Pulmonary artery endothelial cell (primary cell): ENCODE measurements around the gene RHBDL1. TPM values are rescaled to one million over a fixed set of nuclear protein-coding genes. Genes with fewer than 3 reads are reported as not detected.

Source experiments
- DNase-seq: peaks from one replicate; pipeline ENCODE4 v3.0.0-alpha.2; 2011; ENCODE audit warnings: low read depth, low spot score
- total RNA-seq: library from RNA; depleted of rRNA; stranded (reverse); fragments of >200 nt; gene quantifications from 2 replicates; pipeline ENCODE4 v1.2.3, GENCODE V29; 2014

Gene RHBDL1
- total RNA-seq, 1 donor from 2014 or later, result 0.73 TPM

DNA sequence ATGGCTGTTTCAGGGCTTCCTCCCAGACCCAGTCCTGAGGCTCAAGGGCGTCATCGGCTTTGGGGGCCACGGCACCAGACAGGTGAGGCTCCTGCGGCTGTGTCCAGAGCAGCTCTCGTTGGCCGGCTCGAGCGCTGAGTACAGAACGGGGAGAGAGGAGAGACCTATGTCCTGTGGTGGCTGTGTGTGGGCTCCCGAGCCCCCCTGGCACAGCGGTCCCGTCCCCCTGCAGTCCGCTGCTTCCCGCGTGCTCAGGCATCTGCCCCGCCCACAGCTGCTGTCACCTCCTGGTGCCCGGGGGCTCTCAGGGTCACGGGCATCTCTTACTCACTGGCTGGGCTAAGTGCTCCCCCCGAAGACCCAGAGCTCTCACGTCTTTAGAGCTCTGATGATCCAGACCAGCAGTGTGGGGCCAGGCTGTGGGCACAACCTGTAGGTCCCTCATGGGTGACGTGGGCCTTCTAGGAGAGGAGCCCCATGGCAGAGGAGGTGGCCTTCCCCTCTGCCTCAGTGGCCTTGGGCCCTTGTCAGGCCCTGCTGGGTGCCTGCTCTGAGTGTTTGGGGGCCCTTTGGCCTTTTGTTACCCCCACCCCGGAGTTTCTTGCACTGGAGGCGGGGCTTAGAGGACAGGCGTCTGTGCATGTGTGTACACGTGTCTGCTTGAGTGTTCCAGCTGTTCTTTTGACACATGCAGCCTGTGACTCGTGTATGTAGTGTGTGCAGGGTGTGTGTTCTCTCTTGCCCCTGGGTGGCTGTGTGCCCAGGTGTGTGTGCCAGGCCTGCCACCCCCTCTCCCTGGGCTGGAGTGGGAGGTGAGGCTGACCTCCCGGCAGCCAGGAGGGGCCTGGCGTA, 22.8 kb upstream of the RHBDL1 start:
- no peak for DNase-seq

GRCh38 chr16:654034-654433, 21.4 kb upstream of the RHBDL1 start:
- no peak for DNase-seq

- no peak for DNase-seq
Measured at GRCh38 chr16:657487-657886, 18.0 kb upstream of the RHBDL1 start.

DNA sequence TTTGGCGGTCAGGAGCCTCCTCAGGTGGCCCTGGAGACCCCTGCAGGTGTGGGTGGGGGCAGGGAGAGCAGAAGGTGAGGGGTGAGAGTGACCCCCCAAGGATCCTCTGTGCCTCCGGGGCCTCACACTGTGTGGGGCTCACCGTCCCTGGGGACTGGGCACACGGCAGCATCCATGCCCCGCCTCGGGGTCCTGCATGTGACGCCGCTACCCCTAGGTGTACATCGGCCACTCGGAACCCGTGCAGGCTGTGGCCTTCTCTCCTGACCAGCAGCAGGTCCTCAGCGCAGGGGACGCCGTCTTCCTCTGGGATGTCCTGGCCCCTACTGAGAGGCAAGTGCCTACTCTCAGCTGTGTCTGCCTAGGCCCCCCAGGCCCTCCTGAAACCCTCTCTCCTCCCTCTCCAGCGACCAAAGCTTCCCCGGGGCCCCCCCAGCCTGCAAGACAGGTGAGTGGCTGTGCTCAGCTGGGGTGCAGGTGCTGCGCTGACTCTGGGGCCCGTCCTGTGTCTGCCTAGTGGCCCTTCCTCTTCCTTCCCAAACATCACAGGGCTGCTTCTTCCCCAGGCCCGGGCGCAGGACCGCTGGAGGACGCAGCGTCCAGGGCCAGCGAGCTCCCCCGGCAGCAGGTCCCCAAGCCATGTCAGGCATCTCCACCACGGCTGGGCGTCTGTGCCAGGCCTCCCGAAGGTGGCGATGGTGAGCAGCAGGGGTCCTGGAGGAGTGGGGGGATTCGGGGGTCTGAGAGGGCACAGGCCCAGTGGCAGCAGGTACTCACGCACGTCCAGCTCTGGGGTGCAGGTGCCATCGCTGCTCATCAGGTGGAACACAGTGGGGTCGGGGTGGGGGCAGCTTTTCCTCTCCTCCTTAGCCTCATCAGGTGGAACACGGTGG, 16.5 kb upstream of the RHBDL1 start:
- no peak for DNase-seq

DNA sequence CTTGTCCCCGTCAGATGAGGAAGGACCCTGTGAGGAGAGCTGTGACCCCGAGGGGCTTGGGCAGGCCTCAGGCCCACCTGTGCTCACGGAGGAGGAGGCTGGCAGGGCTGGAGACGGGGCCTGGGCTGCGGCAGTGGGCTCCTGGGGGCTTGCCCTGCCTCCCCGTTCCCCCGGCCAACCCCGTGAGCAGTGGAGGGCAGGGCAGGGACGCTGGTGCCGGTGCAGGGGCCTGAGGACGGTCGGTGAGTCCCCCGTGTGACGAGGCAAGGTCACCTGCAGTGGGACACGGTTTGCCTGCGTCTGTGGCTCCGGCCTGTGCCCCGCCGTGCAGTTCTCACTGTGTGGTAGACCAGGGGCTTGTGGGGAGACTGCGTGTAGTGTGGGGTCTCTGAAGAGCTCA, 15.9 kb upstream of the RHBDL1 start:
- no peak for DNase-seq

DNA sequence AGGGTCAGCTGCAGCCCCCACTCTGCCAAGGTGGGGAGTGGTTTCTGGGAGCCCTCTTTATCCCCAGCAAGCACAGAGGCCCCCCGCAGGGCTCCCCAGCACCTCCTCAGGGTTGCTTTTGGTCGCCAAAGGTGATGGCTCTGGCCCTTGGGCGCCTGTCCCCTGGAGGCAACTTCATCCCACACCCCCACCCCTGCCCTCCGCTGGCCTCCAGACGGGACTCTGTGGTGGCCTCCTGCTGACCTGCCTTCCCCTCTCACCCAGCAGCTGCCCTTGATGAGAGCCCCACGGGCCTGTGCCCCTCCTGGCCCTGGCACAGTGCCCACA, 15.4 kb upstream of the RHBDL1 start:
- DNase-seq, result no peak

GRCh38 chr16:660459-661183, 14.8 kb upstream of the RHBDL1 start:
- DNase-seq, result peak; percentile 70

- DNase-seq, result no peak
Measured at GRCh38 chr16:661184-661821, 14.2 kb upstream of the RHBDL1 start.

- DNase-seq, result no peak
Measured at GRCh38 chr16:662095-662494, 13.4 kb upstream of the RHBDL1 start.

DNA sequence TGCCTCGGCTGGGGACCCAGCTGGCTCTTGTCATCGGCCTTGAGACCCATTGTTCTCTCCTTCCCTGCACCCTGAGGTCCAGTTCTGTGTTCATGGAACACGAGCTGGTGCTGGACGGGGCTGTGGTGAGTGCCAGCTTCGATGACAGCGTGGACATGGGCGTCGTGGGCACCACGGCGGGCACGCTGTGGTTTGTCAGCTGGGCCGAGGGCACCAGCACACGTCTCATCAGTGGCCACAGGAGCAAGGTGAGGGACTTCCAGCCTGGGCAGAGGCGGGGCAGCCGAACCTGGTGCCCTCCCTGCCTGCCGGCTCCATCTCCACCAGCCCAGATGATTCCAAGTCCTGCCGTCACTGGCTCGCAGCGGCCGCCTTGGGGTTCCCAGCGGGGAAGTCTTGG, 12.9 kb upstream of the RHBDL1 start:
- DNase-seq, result no peak

DNA sequence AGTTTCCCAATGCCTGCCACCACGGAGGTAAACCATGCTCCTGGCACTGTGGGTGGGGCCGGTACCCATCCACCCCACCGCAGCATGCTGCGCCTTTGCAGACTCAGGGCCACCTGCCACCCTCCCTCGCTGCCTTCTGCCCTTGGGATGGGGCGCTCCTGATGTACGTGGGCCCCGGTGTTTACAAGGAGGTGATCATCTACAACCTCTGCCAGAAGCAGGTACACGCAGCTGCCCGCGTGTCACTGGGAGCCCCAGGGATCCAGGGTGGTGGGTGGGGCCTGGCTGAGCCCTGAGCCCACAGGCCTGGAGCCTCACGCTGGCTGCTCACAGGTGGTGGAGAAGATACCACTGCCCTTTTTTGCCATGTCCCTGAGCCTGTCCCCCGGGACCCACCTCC, 8.9 kb upstream of the RHBDL1 start:
- no peak for DNase-seq

- no peak for DNase-seq
Measured at GRCh38 chr16:667113-667779, 8.2 kb upstream of the RHBDL1 start.

- DNase-seq, result peak; percentile 44
Measured at GRCh38 chr16:667780-668518, 7.5 kb upstream of the RHBDL1 start, which contains the start of gene RHOT2. RHOT2 (plus strand) TSS chr16:668132; CDS start chr16:668200, 68 bp downstream.

DNA sequence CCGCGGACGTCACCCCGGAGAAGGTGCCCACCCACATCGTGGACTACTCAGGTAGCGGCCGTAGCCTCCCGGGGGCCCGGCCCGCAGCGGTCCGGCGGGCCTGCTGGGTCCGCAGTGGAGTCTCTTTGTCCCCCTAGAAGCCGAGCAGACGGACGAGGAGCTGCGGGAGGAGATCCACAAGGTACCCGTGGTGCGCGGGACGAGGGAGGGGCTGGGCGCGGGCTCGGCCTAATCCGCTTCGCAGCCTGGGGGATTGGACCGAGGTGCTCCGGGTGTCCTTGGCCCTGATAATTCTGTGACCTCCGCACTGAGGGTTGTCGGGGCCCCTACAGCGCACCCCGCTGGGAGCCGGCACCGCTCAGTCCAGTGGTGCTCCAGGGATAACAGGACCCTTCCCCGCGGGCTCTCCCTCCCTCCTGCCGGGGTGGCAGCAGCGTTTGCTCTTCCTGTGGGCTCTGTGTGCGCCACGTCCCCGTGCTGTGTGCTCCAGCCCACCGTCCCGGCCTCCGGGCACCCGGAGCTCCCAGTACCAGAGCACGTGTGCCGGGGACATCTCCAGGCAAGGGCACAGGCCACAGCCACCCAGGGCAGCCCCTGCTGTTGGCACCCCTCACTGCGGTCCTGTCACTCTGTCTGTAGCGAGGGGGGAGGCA, 6.8 kb upstream of the RHBDL1 start:
- DNase-seq, result no peak

GRCh38 chr16:669666-670065, 5.8 kb upstream of the RHBDL1 start:
- no peak for DNase-seq

- DNase-seq, result no peak
Measured at GRCh38 chr16:670485-671352, 4.8 kb upstream of the RHBDL1 start.

DNA sequence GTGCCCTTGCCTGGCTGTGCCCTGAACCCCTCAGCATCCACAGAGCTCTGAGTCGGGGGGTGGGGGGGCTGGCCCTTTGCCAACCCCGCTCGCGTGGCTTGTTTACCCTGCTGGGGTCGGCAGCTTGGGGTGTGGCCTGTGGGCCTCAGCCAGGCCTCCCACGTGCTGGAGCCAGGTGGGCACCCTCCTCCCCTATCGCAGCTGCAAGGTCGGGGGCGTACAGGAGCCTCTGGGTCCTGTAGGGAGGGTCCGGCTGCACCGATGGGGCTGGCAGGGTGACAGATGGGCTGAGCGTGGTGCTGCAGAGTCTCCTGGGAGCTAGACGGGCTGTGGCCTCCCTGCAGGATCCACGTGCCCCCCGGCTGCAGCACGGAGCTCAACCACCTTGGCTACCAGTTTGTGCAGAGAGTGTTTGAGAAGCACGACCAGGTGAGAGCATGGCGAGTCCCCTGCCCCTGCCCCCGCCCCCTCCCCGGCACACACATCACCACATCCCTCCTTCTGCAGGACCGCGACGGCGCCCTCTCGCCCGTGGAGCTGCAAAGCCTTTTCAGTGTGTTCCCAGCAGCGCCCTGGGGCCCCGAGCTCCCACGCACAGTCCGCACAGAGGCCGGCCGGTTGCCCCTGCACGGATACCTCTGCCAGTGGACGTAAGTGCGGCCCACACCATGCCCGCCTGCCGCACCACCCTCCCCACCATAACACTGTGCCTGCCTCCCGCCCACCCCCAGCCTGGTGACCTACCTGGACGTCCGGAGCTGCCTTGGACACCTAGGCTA, 3.9 kb upstream of the RHBDL1 start:
- DNase-seq, result no peak

DNA sequence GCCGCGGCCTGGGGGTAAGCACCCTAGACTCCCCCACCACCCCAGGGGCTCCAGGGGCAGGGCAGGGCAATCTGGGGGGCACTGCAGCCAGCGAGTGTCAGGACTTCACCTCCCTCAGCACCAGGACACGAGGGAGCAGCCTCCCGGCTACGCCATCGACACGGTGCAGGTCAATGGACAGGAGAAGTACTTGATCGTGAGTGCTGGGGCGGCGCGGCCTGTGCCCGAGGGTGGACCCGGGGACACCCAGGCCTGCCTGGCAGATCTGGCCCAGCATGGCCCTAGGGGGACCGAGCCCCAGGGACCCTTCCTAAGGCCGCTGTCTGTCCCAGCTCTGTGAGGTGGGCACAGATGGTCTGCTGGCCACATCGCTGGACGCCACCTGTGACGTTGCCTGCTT, 3.1 kb upstream of the RHBDL1 start:
- DNase-seq, result no peak
